B cell (primary cell): Measurements from ENCODE around the gene LRIG1. TPM values are rescaled to one million over a fixed set of nuclear protein-coding genes. Genes with fewer than 3 reads are reported as not detected.

ENCODE experiments used
- ATAC-seq: fragments of 200-7000 bp; cut with Tn5 transposase; one replicate; pipeline ENCODE4 v1.10.0; 2021; ENCODE audit warnings: low read depth, mild to moderate bottlenecking, moderate number of reproducible peaks, moderate library complexity
- CTCF ChIA-PET: fragments of 350-600 bp; sonication (Branson Sonifier 250); formaldehyde crosslinking; loops from one replicate; lab custom pipeline; 2021; ENCODE audit warnings: antibody characterized with exemption, inconsistent platforms; lab: Charles Lee
- POLR2A ChIA-PET: fragments of 350-600 bp; sonication (Branson Sonifier 250); formaldehyde crosslinking; loops from one replicate; lab custom pipeline; 2021; ENCODE audit warnings: antibody characterized with exemption; lab: Charles Lee
- DNase-seq: peaks from one replicate; pipeline ENCODE4 v3.0.0; 2013
- H2AFZ ChIP-seq: 2 replicates; pipeline ENCODE4 v1.6.1; 2012; ENCODE audit warnings: mild to moderate bottlenecking, low read depth, low read length; ENCODE audit not compliant: insufficient read depth, poor library complexity, severe bottlenecking
- H3K27ac ChIP-seq, 2 donors: 1 replicate in 1 of 2; 2 replicates in 1 of 2; pipeline ENCODE4 v1.5.1; 2012 to 2013; ENCODE audit warnings: low read length in 2 of 2, mild to moderate bottlenecking in 2 of 2, moderate library complexity in 1 of 2
- H3K27me3 ChIP-seq, 4 experiments: fragments of 200-600 bp in 1 of 4; sonication (generic) in 1 of 4; replicated peaks in 1 of 4; 1 replicate in 2 of 4; 2 replicates in 2 of 4; pipeline versions ENCODE4 v1.6.1 to v1.7.0; 2013 to 2016; ENCODE audit warnings: low read length in 3 of 4, mild to moderate bottlenecking in 2 of 4, mixed read lengths in 1 of 4, moderate library complexity in 1 of 4; ENCODE audit not compliant: insufficient read depth in 4 of 4, control insufficient read depth in 3 of 4; ENCODE audit errors: control extremely low read depth in 1 of 4
- H3K36me3 ChIP-seq, 2 experiments: replicated peaks in 1 of 2; 1 replicate in 1 of 2; 2 replicates in 1 of 2; pipeline versions ENCODE4 v1.6.1 to v1.7.1; 2013; ENCODE audit warnings: low read length in 1 of 2; ENCODE audit not compliant: insufficient read depth in 2 of 2, control insufficient read depth in 1 of 2; ENCODE audit errors: control extremely low read depth in 1 of 2, extremely low read depth in 1 of 2
- H3K4me1 ChIP-seq, 2 donors: fragments of 200-600 bp in 1 of 2; sonication (generic) in 1 of 2; 1 replicate in 1 of 2; 2 replicates in 1 of 2; pipeline versions ENCODE4 v1.5.1 to v1.6.1; 2013 to 2017; ENCODE audit warnings: low read length in 2 of 2; ENCODE audit not compliant: control insufficient read depth in 2 of 2, insufficient read depth in 2 of 2
- H3K4me2 ChIP-seq: replicated peaks from 2 replicates; pipeline ENCODE3; 2012; ENCODE audit warnings: mild to moderate bottlenecking, low read depth, low read length; ENCODE audit not compliant: poor library complexity, severe bottlenecking
- H3K4me3 ChIP-seq, 5 experiments: fragments of 200-600 bp in 1 of 5; sonication (generic) in 1 of 5; 1 replicate in 3 of 5; 2 replicates in 2 of 5; pipeline versions ENCODE4 v1.5.1 to v1.7.0; 2011 to 2016; ENCODE audit warnings: low read length in 4 of 5, mild to moderate bottlenecking in 4 of 5, low read depth in 2 of 5, control low read depth in 1 of 5, moderate library complexity in 1 of 5; ENCODE audit not compliant: insufficient read depth in 1 of 5; ENCODE audit errors: control extremely low read depth in 1 of 5, extremely low read depth in 1 of 5
- H3K79me2 ChIP-seq: fragments of 200-600 bp; sonication (generic); one replicate; pipeline ENCODE4 v1.6.0; 2016; ENCODE audit warnings: low read length; ENCODE audit not compliant: control insufficient read depth, insufficient read depth
- H3K9ac ChIP-seq: fragments of 200-600 bp; sonication (generic); 2 replicates; pipeline ENCODE4 v1.6.1; 2017; ENCODE audit warnings: mild to moderate bottlenecking, low read length, moderate library complexity
- H3K9me3 ChIP-seq, 3 donors: one replicate each; pipeline versions ENCODE4 v1.6.1 to v1.7.1; 2013; ENCODE audit warnings: low read length in 2 of 3; ENCODE audit not compliant: control insufficient read depth in 2 of 3, insufficient read depth in 1 of 3; ENCODE audit errors: control extremely low read depth in 1 of 3
- H4K20me1 ChIP-seq: 2 replicates; pipeline ENCODE4 v1.6.0; 2012; ENCODE audit warnings: mild to moderate bottlenecking, low read length; ENCODE audit not compliant: insufficient read depth, control insufficient read depth, poor library complexity, severe bottlenecking
- H3K27ac Mint-ChIP-seq: one replicate; pipeline ENCODE4 v1.8.0; 2021; ENCODE audit warnings: mixed read lengths
- H3K27me3 Mint-ChIP-seq: one replicate; pipeline ENCODE4 v1.8.0; 2021; ENCODE audit warnings: mixed read lengths
- H3K4me1 Mint-ChIP-seq: one replicate; pipeline ENCODE4 v1.8.0; 2021; ENCODE audit warnings: mixed read lengths
- H3K4me3 Mint-ChIP-seq: one replicate; pipeline ENCODE4 v1.8.0; 2021; ENCODE audit warnings: mixed read lengths
- H3K9me3 Mint-ChIP-seq: one replicate; pipeline ENCODE4 v1.8.0; 2022; ENCODE audit warnings: mixed read lengths; ENCODE audit not compliant: insufficient read depth
- CTCF ChIP-seq: fragments of 200-600 bp; IDR thresholded peaks from one replicate; pipeline ENCODE4 v1.8.0; 2022; ENCODE audit warnings: antibody characterized with exemption, mild to moderate bottlenecking
- EZH2 ChIP-seq: IDR thresholded peaks from 2 replicates; pipeline ENCODE4 v1.6.1; 2012; ENCODE audit warnings: borderline replicate concordance, low read depth, mild to moderate bottlenecking, moderate library complexity, low read length; ENCODE audit not compliant: insufficient read depth, poor library complexity, severe bottlenecking
- WGBS: methylation state at CpG from one replicate; pipeline ENCODE4 v1.1.5; 2013; ENCODE audit warnings: missing lambda C conversion rate; ENCODE audit not compliant: insufficient coverage; 5-methylcytosine and 5-hydroxymethylcytosine counted together
- intact Hi-C: fragments of 100-400 bp; cut with micrococcal nuclease; formaldehyde crosslinking; loops from one replicate; pipeline ENCODE4 v1.10.0; 2022
- polyA plus RNA-seq: library from polyadenylated mRNA; depleted of rRNA; stranded (reverse); fragments of >200 nt; gene quantifications from 2 replicates; pipeline ENCODE4 v1.2.3, GENCODE V29; 2012
- total RNA-seq, 2 donors: library from RNA; stranded (reverse); fragments of 120-200 nt in 1 of 2; gene quantifications; 1 replicate in 1 of 2; 2 replicates in 1 of 2; pipeline versions ENCODE4 v1.2.3 to v1.2.4, GENCODE V29; 2013 to 2022

The LRIG1 gene
- total and polyA plus RNA-seq, 2 donors (not counting 1 experiment from before 2014, with no cell fraction given): 9.2 to 12.4 TPM

GRCh38 chr3:66450390-66451022, 50.3 kb downstream of the LRIG1 start:
- Mint-ChIP-seq H3K27ac (no peak overlapping the region), H3K4me1 (no peaks in the 10 kb centered on the region), H3K9me3 (no peaks in the 10 kb centered on the region), H3K4me3 (no peak overlapping the region), H3K27me3 (no peaks in the 10 kb centered on the region)
- no peaks in the 10 kb centered on the region for H3K36me3 ChIP-seq
- no peak overlapping the region for H2AFZ ChIP-seq
- H3K27me3 ChIP-seq: no peaks in the 10 kb centered on the region
- POLR2A ChIA-PET: no interaction called here
- no peak overlapping the region for H3K4me3 ChIP-seq
- 77% methylated on average over 3 of the region's 4 CpGs for WGBS
- no peaks in the 10 kb centered on the region for H3K9me3 ChIP-seq
- no peak overlapping the region for H3K27ac ChIP-seq
- no peaks in the 10 kb centered on the region for H3K79me2 ChIP-seq
- no peak for DNase-seq
- H4K20me1 ChIP-seq: no peaks in the 10 kb centered on the region
- H3K4me1 ChIP-seq: no peaks in the 10 kb centered on the region
- no peak overlapping the region for H3K4me2 ChIP-seq
- CTCF ChIA-PET: no interaction called here
- TF ChIP-seq EZH2: no peak
- no peak for TF ChIP-seq CTCF
- intact Hi-C loops: no loop called here
- H3K9ac ChIP-seq: no peak overlapping the region
- ATAC-seq: no peak

- no peak overlapping the region for H3K27ac Mint-ChIP-seq
- CTCF ChIA-PET: no interaction called here
These were observed 51.3 kb downstream of the LRIG1 start for GRCh38 chr3:66449411-66449974.

More at GRCh38 chr3:66449411-66449974, 51.3 kb downstream of the LRIG1 start:
- Histone ChIP-seq H3K9ac (no peak overlapping the region), H3K36me3 (no peaks in the 10 kb centered on the region), H3K4me3 (no peak overlapping the region), H3K9me3 (no peaks in the 10 kb centered on the region), H3K27ac (no peak overlapping the region), H3K4me2 (no peak overlapping the region), H3K27me3 (no peaks in the 10 kb centered on the region), H4K20me1 (no peaks in the 10 kb centered on the region), H3K79me2 (no peaks in the 10 kb centered on the region), H2AFZ (no peak overlapping the region), H3K4me1 (no peaks in the 10 kb centered on the region)
- POLR2A ChIA-PET: no interaction called here
- intact Hi-C loops: no loop called here
- no peak for ATAC-seq
- no peaks in the 10 kb centered on the region for H3K4me1 Mint-ChIP-seq
- no peak for TF ChIP-seq CTCF
- TF ChIP-seq EZH2: no peak
- H3K27me3 Mint-ChIP-seq: no peaks in the 10 kb centered on the region
- 55% methylated on average over 4 of the region's 7 CpGs for WGBS
- no peak for DNase-seq
- H3K9me3 Mint-ChIP-seq: no peaks in the 10 kb centered on the region
- no peak overlapping the region for H3K4me3 Mint-ChIP-seq
